ENCODE measurements around the gene FLAD1. TPM values are rescaled to one million over a fixed set of nuclear protein-coding genes. Genes with fewer than 3 reads are reported as not detected.

Gene FLAD1
- total RNA-seq, 1 experiment from 2014 or later = 97.0 TPM

DNA sequence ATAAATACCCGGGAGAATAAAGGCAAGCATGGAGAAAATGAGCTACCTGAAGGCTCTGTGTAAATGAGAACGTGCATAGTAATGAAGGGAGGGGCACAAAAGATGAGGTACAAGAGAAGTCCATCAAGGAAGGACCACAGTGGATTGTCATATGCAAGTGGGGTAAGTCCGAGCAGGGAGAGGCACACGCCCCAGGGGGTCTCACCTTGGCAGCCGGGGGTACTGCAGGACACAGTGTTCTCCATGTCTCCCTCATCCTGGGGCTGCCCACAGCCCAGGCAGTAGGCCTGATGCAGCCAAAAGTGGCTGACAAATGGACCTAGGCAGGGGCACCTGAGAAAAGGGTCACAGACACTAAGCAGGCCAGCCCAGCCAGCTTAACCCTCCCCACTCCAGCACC, 40.5 kb downstream of the FLAD1 start:
- Histone ChIP-seq H2AFZ (ENCODE audit: low read length) (no peak overlapping the region), H3K79me1 (ENCODE audit: insufficient read depth, low read depth, low read length, poor library complexity, severe bottlenecking) (no peaks in the 10 kb centered on the region), H3K18ac (ENCODE audit: insufficient read length, low read depth, low read length) (no peak overlapping the region), H3K27me3 (ENCODE audit: insufficient read depth, low read length) (no peaks in the 10 kb centered on the region), H4K91ac (ENCODE audit: insufficient read length, low read depth, low read length) (no peak overlapping the region), H4K8ac (replicated peaks; ENCODE audit: insufficient read length, low read depth, low read length) (no peak overlapping the region), H2AK5ac (ENCODE audit: insufficient read length, low read length) (no peak overlapping the region), H3K79me2 (ENCODE audit: insufficient read depth, low read length) (no peaks in the 10 kb centered on the region), H2BK120ac (ENCODE audit: low read depth, low read length, poor library complexity, severe bottlenecking) (no peak overlapping the region), H3K14ac (ENCODE audit: insufficient read depth, low read length) (no peak overlapping the region), H3K4ac (ENCODE audit: low read depth, low read length) (no peak overlapping the region), H3K9ac (ENCODE audit: extremely low read depth, insufficient read length, low read length) (no peak overlapping the region), H3K4me1 (ENCODE audit: insufficient read depth, low read length) (no peaks in the 10 kb centered on the region), H2BK5ac (ENCODE audit: insufficient read length, low read length) (no peak overlapping the region), H3K9me3 (ENCODE audit: control insufficient read depth, low read depth, low read length) (no peaks in the 10 kb centered on the region), H3K4me2 (ENCODE audit: insufficient read depth, insufficient read length, low read length) (no peak overlapping the region), H3T11ph (ENCODE audit: low read length) (no peak overlapping the region), H3K27ac (ENCODE audit: insufficient read length, low read depth, low read length) (no peak overlapping the region), H3K23me2 (ENCODE audit: insufficient read length, low read depth, low read length, poor library complexity, severe bottlenecking) (no peaks in the 10 kb centered on the region), H4K20me1 (ENCODE audit: control insufficient read depth, insufficient read depth, insufficient read length) (no peaks in the 10 kb centered on the region), H2BK15ac (ENCODE audit: low read depth, low read length) (no peak overlapping the region), H4K5ac (ENCODE audit: insufficient read length, low read depth, low read length) (no peak overlapping the region), H2BK12ac (ENCODE audit: insufficient read length, low read depth, low read length) (no peak overlapping the region), H2BK20ac (ENCODE audit: low read depth, low read length, poor library complexity, severe bottlenecking) (no peak overlapping the region), H3K56ac (ENCODE audit: insufficient read length, low read depth, low read length) (no peak overlapping the region), H3K23ac (ENCODE audit: insufficient read length, low read depth, low read length) (no peak overlapping the region)
- no peak overlapping the region for H3K27ac Mint-ChIP-seq
- DNase-seq = no peak
- peaks cover 19 to 35% of the 10 kb centered on the region in 2 experiments for H3K4me1 Mint-ChIP-seq
- H3K9me3 Mint-ChIP-seq = no peaks in the 10 kb centered on the region
- peaks cover 12% of the 10 kb centered on the region for H3K27me3 Mint-ChIP-seq (ENCODE audit: low read depth)
- peaks cover 0 to 6% (median 6%) of the 10 kb centered on the region in 3 experiments; a peak in 1 of 7 replicates for H3K36me3 Mint-ChIP-seq (ENCODE audit: insufficient read depth in 1 of 3, low read depth in 3 of 3)
- no CpG with 5 or more reads among the region's 5 CpGs for WGBS (ENCODE audit: extremely low coverage, insufficient read length, low lambda C conversion rate)
- TF ChIP-seq, protein P1, sequence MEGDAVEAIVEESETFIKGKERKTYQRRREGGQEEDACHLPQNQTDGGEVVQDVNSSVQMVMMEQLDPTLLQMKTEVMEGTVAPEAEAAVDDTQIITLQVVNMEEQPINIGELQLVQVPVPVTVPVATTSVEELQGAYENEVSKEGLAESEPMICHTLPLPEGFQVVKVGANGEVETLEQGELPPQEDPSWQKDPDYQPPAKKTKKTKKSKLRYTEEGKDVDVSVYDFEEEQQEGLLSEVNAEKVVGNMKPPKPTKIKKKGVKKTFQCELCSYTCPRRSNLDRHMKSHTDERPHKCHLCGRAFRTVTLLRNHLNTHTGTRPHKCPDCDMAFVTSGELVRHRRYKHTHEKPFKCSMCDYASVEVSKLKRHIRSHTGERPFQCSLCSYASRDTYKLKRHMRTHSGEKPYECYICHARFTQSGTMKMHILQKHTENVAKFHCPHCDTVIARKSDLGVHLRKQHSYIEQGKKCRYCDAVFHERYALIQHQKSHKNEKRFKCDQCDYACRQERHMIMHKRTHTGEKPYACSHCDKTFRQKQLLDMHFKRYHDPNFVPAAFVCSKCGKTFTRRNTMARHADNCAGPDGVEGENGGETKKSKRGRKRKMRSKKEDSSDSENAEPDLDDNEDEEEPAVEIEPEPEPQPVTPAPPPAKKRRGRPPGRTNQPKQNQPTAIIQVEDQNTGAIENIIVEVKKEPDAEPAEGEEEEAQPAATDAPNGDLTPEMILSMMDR (conservative IDR thresholded peaks at IDR 0.05) = no peak
- no peak overlapping the region for H3K4me3 Mint-ChIP-seq

All from H9 (cell line).